ENCODE results near the gene PCYT2. TPM values are rescaled to one million over a fixed set of nuclear protein-coding genes. Genes with fewer than 3 reads are reported as not detected.

Gene PCYT2
- total RNA-seq: 50.9 and 54.8 TPM in 2 replicates

GRCh38 chr17:81911277-81911961 is at the start of gene PCYT2:
Gene PCYT2, minus strand, starts transcription at chr17:81911399. Its CDS starts 44 bp downstream, at chr17:81911355.

GRCh38 chr17:81947189-81947588 is 36.0 kb upstream of the PCYT2 start, which contains the start of gene MYADML2:
Gene MYADML2, minus strand, starts transcription at chr17:81947233. Its CDS starts 5,492 bp downstream, at chr17:81941741.

GRCh38 chr17:81927653-81928543 is 16.7 kb upstream of the PCYT2 start, which contains the start of gene MAFG:
Gene MAFG, minus strand, starts transcription at chr17:81927735. Its CDS starts 4,550 bp downstream, at chr17:81923185.

GRCh38 chr17:81917565-81918332 is 6.5 kb upstream of the PCYT2 start, which contains the start of gene SIRT7:
Gene SIRT7, minus strand, starts transcription at chr17:81918176. Its CDS starts 45 bp downstream, at chr17:81918131.

GRCh38 chr17:81902023-81902652 is 9.1 kb downstream of the PCYT2 start, which contains the start of gene NPB:
Gene NPB, plus strand, starts transcription at chr17:81902238. Its CDS starts 40 bp downstream, at chr17:81902278.

GRCh38 chr17:81870981-81871386 is 40.2 kb downstream of the PCYT2 start, which contains the start of gene ARHGDIA:
Gene ARHGDIA, minus strand, starts transcription at chr17:81871337. Its CDS starts 1,407 bp downstream, at chr17:81869930.

GRCh38 chr17:81859906-81860755 is 51.1 kb downstream of the PCYT2 start, which contains the start of gene P4HB:
Gene P4HB, minus strand, starts transcription at chr17:81860535. Its CDS starts 64 bp downstream, at chr17:81860471.

Other genes with a start within 250 kb of the PCYT2 start
- 27.8 and 34.8 TPM in 2 replicates for gene OXLD1, start 244.8 kb downstream of the PCYT2 start, total RNA-seq
- gene CCDC137, start 244.7 kb downstream of the PCYT2 start, total RNA-seq: 23.0 and 27.5 TPM in 2 replicates
- 45.1 and 45.5 TPM in 2 replicates for gene ARL16, start 227.6 kb downstream of the PCYT2 start, total RNA-seq
- gene HGS, start 227.4 kb downstream of the PCYT2 start, total RNA-seq: 79.4 and 92.7 TPM in 2 replicates
- 136 and 143 TPM in 2 replicates for gene MRPL12, start 208.0 kb downstream of the PCYT2 start, total RNA-seq
- gene SLC25A10, start 199.1 kb downstream of the PCYT2 start, total RNA-seq: 56.4 and 66.7 TPM in 2 replicates
- gene GCGR, start 107.2 kb downstream of the PCYT2 start, total RNA-seq: not detected in 2 replicates
- gene MCRIP1, start 78.1 kb downstream of the PCYT2 start, total RNA-seq: 34.9 and 50.1 TPM in 2 replicates
- not detected in 2 replicates for gene PPP1R27, start 76.3 kb downstream of the PCYT2 start, total RNA-seq
- gene P4HB, start 50.9 kb downstream of the PCYT2 start, total RNA-seq: 1,284 and 1,865 TPM in 2 replicates
- 326 and 351 TPM in 2 replicates for gene ARHGDIA, start 40.1 kb downstream of the PCYT2 start, total RNA-seq
- gene ALYREF, start 19.8 kb downstream of the PCYT2 start, total RNA-seq: 184 and 208 TPM in 2 replicates
- gene ANAPC11, start 19.7 kb downstream of the PCYT2 start, total RNA-seq: 235 and 300 TPM in 2 replicates
- gene NPB, start 9.2 kb downstream of the PCYT2 start, total RNA-seq: 3.0 TPM in 1 of 2 replicates, not detected in the other
- gene SIRT7, start 6.8 kb upstream of the PCYT2 start, total RNA-seq: 32.9 and 35.1 TPM in 2 replicates
- gene MAFG, start 16.3 kb upstream of the PCYT2 start, total RNA-seq: 9.5 and 12.1 TPM in 2 replicates
- 55.8 and 60.5 TPM in 2 replicates for gene PYCR1, start 25.9 kb upstream of the PCYT2 start, total RNA-seq
- not detected in 2 replicates for gene MYADML2, start 35.8 kb upstream of the PCYT2 start, total RNA-seq
- gene NOTUM, start 49.8 kb upstream of the PCYT2 start, total RNA-seq: not detected in 2 replicates
- 6.9 and 12.5 TPM in 2 replicates for gene ASPSCR1, start 66.2 kb upstream of the PCYT2 start, total RNA-seq
- 123 and 162 TPM in 2 replicates for gene CENPX, start 111.5 kb upstream of the PCYT2 start, total RNA-seq
- gene LRRC45, start 111.9 kb upstream of the PCYT2 start, total RNA-seq: 16.3 and 21.5 TPM in 2 replicates
- 53.3 and 75.5 TPM in 2 replicates for gene RAC3, start 120.3 kb upstream of the PCYT2 start, total RNA-seq
- gene DCXR, start 126.3 kb upstream of the PCYT2 start, total RNA-seq: 161 and 191 TPM in 2 replicates
- 37.6 and 38.2 TPM in 2 replicates for gene RFNG, start 140.4 kb upstream of the PCYT2 start, total RNA-seq
- gene GPS1, start 140.5 kb upstream of the PCYT2 start, total RNA-seq: 115 and 136 TPM in 2 replicates
- 76.2 and 82.9 TPM in 2 replicates for gene DUS1L, start 154.4 kb upstream of the PCYT2 start, total RNA-seq
- 474 and 632 TPM in 2 replicates for gene FASN, start 186.8 kb upstream of the PCYT2 start, total RNA-seq

Measured in airway epithelial cell (primary cell).